IMR-90 (cell line): Measurements from ENCODE around the gene DEDD2. TPM values are rescaled to one million over a fixed set of nuclear protein-coding genes. Genes with fewer than 3 reads are reported as not detected.

ENCODE experiments used
- ATAC-seq: fragments of 200-7000 bp; cut with Tn5 transposase; 2 replicates; pipeline ENCODE4 v1.9.1; 2020; ENCODE audit warnings: low read depth, mild to moderate bottlenecking, moderate library complexity
- BruUV-seq: library from RNA; stranded (reverse); fragments of 400-500 nt; replicated peaks from 2 replicates; lab custom pipeline; 2021; lab: Mats Ljungman, UMichigan
- CTCF ChIA-PET: fragments of 300-600 bp; formaldehyde crosslinking; extraction: SDS; loops from one replicate; lab custom pipeline; 2021; ENCODE audit warnings: antibody characterized with exemption; lab: Yijun Ruan, JAX
- POLR2A ChIA-PET: fragments of 300-600 bp; sonication (Branson Sonifier 250); formaldehyde crosslinking; loops from one replicate; lab custom pipeline; 2022; ENCODE audit warnings: antibody characterized with exemption; ENCODE audit not compliant: unreplicated experiment; lab: Charles Lee
- DNase-seq: peaks from one replicate; pipeline ENCODE4 v3.0.0; 2013
- H2AFZ ChIP-seq: replicated peaks from 2 replicates; pipeline ENCODE3; 2013; ENCODE audit warnings: low read length, mild to moderate bottlenecking; ENCODE audit not compliant: poor library complexity
- H2AK5ac ChIP-seq: 2 replicates; pipeline ENCODE4 v1.6.1; 2013; ENCODE audit warnings: low read depth, low read length, inconsistent platforms
- H2AK9ac ChIP-seq: replicated peaks from 2 replicates; pipeline ENCODE3; 2013; ENCODE audit warnings: mild to moderate bottlenecking, low read depth, low read length, moderate library complexity; ENCODE audit not compliant: poor library complexity
- H2BK120ac ChIP-seq: 2 replicates; pipeline ENCODE4 v1.6.1; 2013; ENCODE audit warnings: low read depth, low read length, inconsistent platforms
- H2BK15ac ChIP-seq: 3 replicates; pipeline ENCODE4 v1.6.1; 2013; ENCODE audit warnings: low read depth, low read length, inconsistent platforms
- H2BK20ac ChIP-seq: 2 replicates; pipeline ENCODE4 v1.6.1; 2013; ENCODE audit warnings: low read depth, mild to moderate bottlenecking, inconsistent platforms, low read length, moderate library complexity
- H2BK5ac ChIP-seq: 2 replicates; pipeline ENCODE4 v1.6.1; 2013; ENCODE audit warnings: mild to moderate bottlenecking, low read depth, low read length, inconsistent platforms; ENCODE audit not compliant: poor library complexity, severe bottlenecking
- H3K14ac ChIP-seq: replicated peaks from 2 replicates; pipeline ENCODE4 v1.6.1; 2013; ENCODE audit warnings: low read depth, low read length, inconsistent platforms
- H3K18ac ChIP-seq: 2 replicates; pipeline ENCODE4 v1.6.1; 2013; ENCODE audit warnings: low read depth, low read length, control low read depth
- H3K23ac ChIP-seq: 2 replicates; pipeline ENCODE4 v1.6.1; 2013; ENCODE audit warnings: low read depth, low read length, inconsistent platforms
- H3K27ac ChIP-seq: 2 replicates; pipeline ENCODE4 v1.5.1; 2013; ENCODE audit warnings: mild to moderate bottlenecking, control low read depth, low read length; ENCODE audit not compliant: insufficient read depth
- H3K27me3 ChIP-seq: 2 replicates; pipeline ENCODE4 v1.6.1; 2013; ENCODE audit warnings: low read length; ENCODE audit not compliant: control insufficient read depth, insufficient read depth
- H3K36me3 ChIP-seq: 2 replicates; pipeline ENCODE4 v1.6.1; 2013; ENCODE audit warnings: low read length, mixed read lengths; ENCODE audit not compliant: control insufficient read depth, insufficient read depth
- H3K4ac ChIP-seq: 2 replicates; pipeline ENCODE4 v1.6.1; 2013; ENCODE audit warnings: low read depth, low read length, inconsistent platforms
- H3K4me1 ChIP-seq: 2 replicates; pipeline ENCODE4 v1.6.1; 2013; ENCODE audit warnings: low read length, mixed read lengths; ENCODE audit not compliant: control insufficient read depth, insufficient read depth
- H3K4me2 ChIP-seq: 2 replicates; pipeline ENCODE4 v1.6.1; 2013; ENCODE audit warnings: low read depth, mild to moderate bottlenecking, control low read depth, low read length, moderate library complexity
- H3K4me3 ChIP-seq: 2 replicates; pipeline ENCODE4 v1.5.1; 2013; ENCODE audit warnings: low read depth, mild to moderate bottlenecking, control low read depth, low read length, moderate library complexity; ENCODE audit not compliant: insufficient read depth
- H3K56ac ChIP-seq: 2 replicates; pipeline ENCODE4 v1.6.1; 2013; ENCODE audit warnings: low read length, inconsistent platforms; ENCODE audit not compliant: insufficient read depth; ENCODE audit errors: extremely low read depth
- H3K79me1 ChIP-seq, 2 experiments: 2 replicates each; pipeline ENCODE4 v1.6.1; 2013; ENCODE audit warnings: low read length in 2 of 2, inconsistent platforms in 1 of 2, low read depth in 1 of 2
- H3K9ac ChIP-seq: 2 replicates; pipeline ENCODE4 v1.6.1; 2013; ENCODE audit warnings: low read depth, low read length, control low read depth
- H3K9me1 ChIP-seq: 2 replicates; pipeline ENCODE4 v1.6.1; 2013; ENCODE audit warnings: low read length, inconsistent platforms; ENCODE audit not compliant: insufficient read depth
- H3K9me3 ChIP-seq: 2 replicates; pipeline ENCODE4 v1.6.1; 2013; ENCODE audit warnings: low read length; ENCODE audit not compliant: control insufficient read depth, insufficient read depth
- H4K20me1 ChIP-seq: 2 replicates; pipeline ENCODE4 v1.6.1; 2013; ENCODE audit warnings: low read length, inconsistent platforms; ENCODE audit not compliant: insufficient read depth
- H4K5ac ChIP-seq: 2 replicates; pipeline ENCODE4 v1.6.1; 2013; ENCODE audit warnings: mild to moderate bottlenecking, low read depth, low read length, control low read depth
- H4K8ac ChIP-seq, 2 experiments: 2 replicates each; pipeline ENCODE4 v1.6.1; 2013; ENCODE audit warnings: low read depth in 2 of 2, low read length in 2 of 2, control low read depth in 1 of 2, inconsistent platforms in 1 of 2
- H4K91ac ChIP-seq: 2 replicates; pipeline ENCODE4 v1.6.1; 2013; ENCODE audit warnings: low read depth, low read length, inconsistent platforms; ENCODE audit not compliant: insufficient read depth
- SMC3 ChIP-seq: fragments of 150-350 bp; IDR thresholded peaks from 2 replicates; pipeline ENCODE4 v1.6.1; 2016; ENCODE audit warnings: low read depth, mild to moderate bottlenecking, antibody characterized with exemption, low read length, moderate library complexity
- WGBS, 2 experiments: methylation state at CpG; one replicate each; pipeline versions ENCODE4 v1.1.5 to v1.1.7; 2013; ENCODE audit warnings: missing lambda C conversion rate in 2 of 2; ENCODE audit not compliant: insufficient read length in 1 of 2; ENCODE audit errors: extremely low coverage in 2 of 2; 5-methylcytosine and 5-hydroxymethylcytosine counted together
- dilution Hi-C: fragments of 300-500 bp; cut with HindIII; formaldehyde crosslinking; loops from one replicate; pipeline ENCODE4 v1.14.3; 2018; ENCODE audit warnings: low sequenced_read_pairs; ENCODE audit not compliant: unreplicated experiment
- in situ Hi-C: fragments of 300-500 bp; cut with MboI; formaldehyde crosslinking; loops from 3 replicates; pipeline ENCODE4 v1.14.3; 2019; ENCODE audit warnings: low sequenced_read_pairs, inconsistent platforms, mixed read lengths
- intact Hi-C: fragments of 100-400 bp; cut with micrococcal nuclease; formaldehyde crosslinking; loops from 2 replicates; pipeline ENCODE4 v1.10.0; 2022
- polyA plus RNA-seq, 3 experiments: library from polyadenylated mRNA; depleted of rRNA; stranded (reverse); fragments of >200 nt; gene quantifications; 2 replicates each; pipeline ENCODE4 v1.2.3, GENCODE V29; 2012; ENCODE audit warnings: low replicate concordance in 1 of 3
- total RNA-seq: library from RNA; depleted of rRNA; stranded (reverse); fragments of >200 nt; gene quantifications from 2 replicates; pipeline ENCODE4 v1.2.3, GENCODE V29; 2012

DEDD2 gene
- total and polyA plus RNA-seq, 2 of the 4 experiments (the other 2 are of a cell fraction), result 8.2 to 21.0 TPM

GRCh38 chr19:42170715-42171114 is 46.8 kb downstream of the DEDD2 start:
- intact Hi-C loops, result no loop called here
- no TSS peak for BruUV-seq
- Histone ChIP-seq H4K5ac (no peak overlapping the region), H3K9me1 (no peaks in the 10 kb centered on the region), H2BK5ac (no peak overlapping the region), H3K18ac (no peak overlapping the region), H4K91ac (no peak overlapping the region), H3K4me3 (no peak overlapping the region), H2BK20ac (no peak overlapping the region), H3K9ac (no peak overlapping the region), H2AK5ac (no peak overlapping the region), H4K20me1 (no peaks in the 10 kb centered on the region), H3K4me2 (no peak overlapping the region), H3K36me3 (no peaks in the 10 kb centered on the region), H3K9me3 (no peaks in the 10 kb centered on the region), H3K14ac (no peak overlapping the region), H2AFZ (no peak overlapping the region), H4K8ac (no peak overlapping the region), H2AK9ac (no peak overlapping the region), H2BK15ac (no peak overlapping the region), H2BK120ac (no peak overlapping the region), H3K27ac (no peak overlapping the region), H3K79me1 (no peaks in the 10 kb centered on the region), H3K4ac (no peak overlapping the region), H3K56ac (no peak overlapping the region), H3K27me3 (peaks cover 89% of the 10 kb centered on the region), H3K4me1 (peaks cover 2% of the 10 kb centered on the region; the same call in 1 of the 2 replicates), H3K23ac (no peak overlapping the region)
- no peak for TF ChIP-seq SMC3
- in situ Hi-C loops, result no loop called here
- ChIA-PET CTCF (no interaction called here), POLR2A (no interaction called here)
- no peak for ATAC-seq
- dilution Hi-C loops, result no loop called here
- WGBS, 2 experiments, result 76% methylated on average over 6 of the region's 16 CpGs; no CpG with 5 or more reads in 1 of the 2 experiments
- no peak for DNase-seq
